Fibroblast of skin of right quadriceps (primary cell): Measurements from ENCODE around the gene MAML3.

Source experiments
- DNase-seq: peaks from one replicate; pipeline ENCODE4 v3.0.0-alpha.2; 2013

The MAML3 gene

DNA sequence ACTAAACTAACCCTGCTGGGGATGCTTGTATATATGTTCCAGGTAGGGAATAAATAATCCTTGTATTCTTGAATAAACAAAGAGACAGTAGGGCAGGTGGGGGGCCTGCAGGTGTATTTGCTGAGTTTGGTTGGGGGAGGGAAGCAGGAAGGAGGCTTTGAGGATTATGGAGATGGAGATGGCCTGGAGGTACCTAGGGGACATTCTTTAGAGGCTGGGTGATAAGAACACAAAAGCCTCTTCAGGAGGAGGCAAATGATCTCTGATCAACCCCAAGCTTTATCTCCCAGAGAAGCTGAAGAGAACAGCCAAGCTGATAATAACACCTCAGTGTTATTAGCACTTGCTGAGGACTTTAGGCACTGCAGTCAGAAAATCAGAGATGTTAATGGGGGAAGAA lies 300.7 kb downstream of the MAML3 start:
- DNase-seq = no peak

DNA sequence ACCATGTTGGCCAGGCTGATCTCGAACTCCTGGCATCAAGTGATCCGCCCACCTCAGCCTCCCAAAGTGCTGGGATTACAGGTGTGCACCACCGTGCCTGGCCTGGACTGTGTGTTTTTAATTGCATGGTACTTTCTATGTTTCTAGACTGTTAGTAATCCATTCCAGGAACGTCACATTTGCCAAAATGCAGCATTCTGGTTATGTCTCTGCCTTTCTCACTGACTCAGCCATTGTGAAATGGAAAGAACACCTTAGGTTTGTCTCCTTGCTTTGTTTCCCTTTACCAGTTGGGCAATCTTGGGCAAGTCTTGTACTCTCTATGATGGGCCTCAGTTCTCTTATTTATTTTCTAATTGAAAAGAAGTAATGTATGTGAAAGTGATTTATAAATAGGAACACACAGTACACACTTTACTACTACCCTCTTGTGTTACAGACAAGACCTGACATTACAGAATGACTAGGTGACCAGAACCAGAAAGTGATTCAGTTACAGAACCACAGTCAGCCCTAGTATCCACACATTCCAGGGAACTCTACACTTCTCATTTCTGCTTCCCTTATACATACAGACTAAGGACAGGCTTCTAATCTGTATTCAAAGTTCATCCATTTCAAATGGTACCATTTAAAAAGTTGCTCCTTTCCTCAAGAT lies 301.2 kb downstream of the MAML3 start:
- DNase-seq = no peak

DNA sequence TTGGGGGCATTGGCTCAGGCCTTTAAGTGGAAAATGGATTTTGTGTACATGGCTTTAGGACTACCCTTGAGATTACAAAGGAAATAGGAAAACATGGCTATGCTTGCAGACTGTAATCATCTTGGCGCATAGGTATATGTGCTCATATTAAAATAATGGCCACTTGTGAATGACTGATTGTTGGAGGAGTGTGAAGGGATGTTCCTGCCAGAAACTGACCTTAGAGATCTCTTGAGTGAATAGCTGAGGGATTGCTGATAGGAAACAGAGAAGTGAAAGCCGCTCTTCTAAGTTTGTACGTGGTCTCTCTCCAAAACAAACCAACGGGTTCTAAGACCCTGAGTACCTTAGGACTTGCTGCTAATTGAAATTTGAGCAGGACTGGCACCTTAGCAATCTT lies 302.3 kb downstream of the MAML3 start:
- DNase-seq = no peak

DNA sequence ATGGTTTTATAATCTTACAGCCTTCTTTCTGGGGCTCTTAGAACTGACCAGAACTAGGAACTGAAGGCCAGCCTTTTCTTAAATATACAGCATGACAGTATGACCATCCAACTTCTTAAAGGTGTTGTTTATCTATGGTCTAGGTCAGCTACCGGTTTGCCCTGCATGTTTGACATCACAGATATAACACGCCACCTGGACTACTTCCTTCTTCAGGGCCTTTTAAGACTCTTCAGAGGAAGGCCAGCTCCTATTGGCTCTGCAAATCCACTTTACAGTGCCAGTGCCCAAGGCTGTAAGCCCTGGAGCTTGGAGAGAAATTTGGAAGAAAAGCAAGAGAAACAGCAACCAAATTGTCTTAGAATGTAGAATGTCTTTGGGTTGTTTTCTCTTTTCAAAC lies 302.9 kb downstream of the MAML3 start:
- no peak for DNase-seq

DNA sequence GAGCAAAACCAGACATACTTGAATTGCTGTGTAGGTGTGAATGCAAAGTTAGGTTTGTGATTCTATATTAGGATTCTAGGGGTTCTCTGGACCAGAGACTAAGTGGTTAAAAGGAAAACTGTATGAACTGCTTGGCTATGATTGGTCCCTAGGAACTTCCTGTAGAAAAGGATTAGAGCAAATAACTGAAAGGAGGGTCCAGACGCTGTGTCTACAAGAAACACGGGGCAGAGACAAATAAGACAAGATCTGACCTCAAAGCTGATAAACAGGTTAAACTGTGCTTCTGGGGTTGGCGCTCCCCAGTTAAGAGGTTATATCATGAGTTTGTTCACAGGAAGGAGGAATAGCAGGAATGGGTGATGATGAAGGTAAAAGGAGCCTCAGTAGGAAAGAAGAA lies 304.8 kb downstream of the MAML3 start:
- DNase-seq = no peak

DNA sequence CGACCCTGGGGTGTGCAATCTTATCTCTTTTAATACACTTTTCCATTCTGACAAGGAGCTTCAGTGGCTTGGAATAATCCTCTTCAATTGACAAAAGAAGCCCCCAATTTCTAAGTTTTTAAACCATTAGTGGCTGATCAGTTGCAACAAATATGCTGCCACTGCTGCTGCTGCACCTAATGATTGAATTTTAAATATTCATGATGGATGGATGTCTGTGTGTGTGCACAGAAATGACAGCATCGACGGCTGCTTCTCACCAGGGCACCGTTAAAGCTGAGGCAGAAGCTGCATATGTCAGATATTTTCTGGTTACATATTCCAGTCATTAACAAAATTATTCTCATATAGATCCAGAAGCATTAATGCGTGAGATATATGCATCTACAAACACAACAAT lies 306.0 kb downstream of the MAML3 start:
- DNase-seq = no peak

DNA sequence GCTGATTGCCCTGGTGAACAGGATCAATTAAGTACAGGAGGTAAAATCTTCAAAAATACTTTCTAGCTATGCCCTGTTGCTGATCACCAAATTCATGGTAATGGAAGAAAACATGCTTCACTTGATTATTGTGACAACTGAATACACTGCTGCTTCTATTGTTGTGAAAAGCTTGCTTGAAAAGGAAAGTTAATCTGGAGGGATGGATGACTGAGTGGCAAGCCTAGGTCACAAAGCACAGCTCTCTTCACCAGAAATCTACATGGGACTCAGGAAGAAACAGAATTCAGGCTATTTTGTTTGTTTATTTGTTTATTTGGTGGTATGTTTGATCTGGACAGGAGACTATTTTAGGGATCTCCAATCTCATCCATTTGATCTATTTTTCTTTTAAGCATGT lies 306.4 kb downstream of the MAML3 start:
- DNase-seq = no peak

DNA sequence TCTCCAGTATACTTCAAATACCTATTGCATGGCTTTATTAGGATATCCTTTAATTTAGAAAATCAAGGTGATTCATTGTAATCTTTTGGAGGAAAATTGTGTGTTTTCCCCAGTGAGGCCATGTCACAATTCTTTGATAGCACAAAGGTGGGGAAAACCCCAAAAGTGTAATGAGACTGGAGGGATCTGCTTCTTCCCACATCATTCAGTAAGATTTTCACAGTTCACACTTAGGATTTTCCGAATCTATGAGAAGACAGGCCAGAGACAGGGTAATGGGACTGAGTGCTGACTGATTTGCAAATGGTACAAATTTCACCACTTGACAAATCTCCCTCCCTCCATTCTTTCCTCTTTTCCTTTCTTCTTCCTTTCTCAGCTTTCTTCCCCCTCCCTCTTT lies 307.2 kb downstream of the MAML3 start:
- no peak for DNase-seq

DNA sequence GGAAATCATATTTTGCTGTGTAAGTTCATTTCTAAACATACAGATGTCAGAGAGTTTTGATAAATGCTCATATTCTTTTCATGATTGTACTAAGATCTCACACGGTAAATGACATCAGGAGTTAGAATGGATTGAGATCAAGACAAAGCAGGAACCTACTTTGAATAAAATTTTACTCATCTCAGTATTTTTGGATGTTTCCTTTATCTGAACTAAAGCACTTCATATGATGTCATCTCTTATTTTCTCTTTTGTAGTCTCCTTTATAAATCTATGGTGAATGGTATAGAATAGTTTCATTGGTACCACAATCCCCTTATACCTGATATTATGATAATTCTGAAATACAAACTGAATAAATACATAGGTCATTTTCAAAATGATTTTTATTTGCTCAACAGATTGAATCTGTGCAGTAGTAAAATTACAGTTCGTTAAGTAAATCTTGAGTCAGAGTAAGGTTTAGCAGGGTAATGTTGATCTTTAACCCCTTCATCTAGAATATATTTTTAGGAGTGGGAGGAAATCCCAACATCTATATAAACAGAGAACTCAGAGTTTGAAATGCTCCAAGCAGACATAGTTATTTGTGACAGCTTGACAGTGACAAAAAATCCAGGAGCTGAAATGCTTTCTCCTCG lies 308.4 kb downstream of the MAML3 start:
- no peak for DNase-seq

DNA sequence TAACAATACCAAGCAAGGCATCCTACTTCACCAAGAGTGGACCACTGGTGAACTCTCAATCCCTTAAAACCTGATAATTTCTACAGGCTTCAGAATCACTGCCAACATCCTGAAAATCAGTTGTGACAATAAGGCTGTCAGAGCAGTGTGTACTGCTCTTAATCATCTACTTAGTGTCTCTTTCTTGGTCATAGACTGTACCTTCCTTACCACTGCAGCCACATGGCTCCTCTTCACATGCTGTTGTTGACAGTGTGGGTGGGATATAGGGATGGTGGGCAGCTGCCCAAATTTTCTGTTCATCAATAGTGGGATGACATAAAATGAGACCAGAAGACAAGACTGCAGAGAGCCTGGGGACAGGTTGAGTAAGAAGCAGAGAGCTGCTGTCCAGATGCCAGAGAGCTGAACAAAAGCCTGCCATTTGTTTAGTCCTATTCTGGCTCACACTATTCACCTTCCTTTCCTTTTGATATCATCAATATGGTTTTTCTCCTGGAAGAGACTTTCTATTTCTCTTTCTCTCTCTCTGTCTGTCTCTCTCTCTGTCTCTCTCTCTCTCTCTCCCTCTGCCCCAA lies 309.4 kb downstream of the MAML3 start:
- no peak for DNase-seq

DNA sequence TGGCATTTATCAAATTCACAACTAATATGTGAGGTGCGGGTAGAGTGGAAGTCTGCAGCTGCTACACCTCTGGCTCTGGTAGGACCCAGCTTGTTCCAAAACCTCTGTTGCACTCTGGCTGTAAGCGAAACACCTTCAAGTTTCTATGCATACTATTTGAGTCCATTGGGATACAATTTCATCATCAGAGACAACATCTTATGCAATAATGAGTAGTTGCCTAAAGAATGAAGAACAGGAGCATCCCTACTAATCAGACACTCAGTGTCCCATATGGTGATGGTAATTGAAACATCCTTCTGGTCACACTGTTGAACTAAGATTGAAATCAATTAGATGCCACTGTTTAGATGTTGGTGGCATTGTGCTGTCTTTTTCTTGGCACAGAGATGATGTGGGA lies 309.9 kb downstream of the MAML3 start:
- peak; percentile 59 for DNase-seq

DNA sequence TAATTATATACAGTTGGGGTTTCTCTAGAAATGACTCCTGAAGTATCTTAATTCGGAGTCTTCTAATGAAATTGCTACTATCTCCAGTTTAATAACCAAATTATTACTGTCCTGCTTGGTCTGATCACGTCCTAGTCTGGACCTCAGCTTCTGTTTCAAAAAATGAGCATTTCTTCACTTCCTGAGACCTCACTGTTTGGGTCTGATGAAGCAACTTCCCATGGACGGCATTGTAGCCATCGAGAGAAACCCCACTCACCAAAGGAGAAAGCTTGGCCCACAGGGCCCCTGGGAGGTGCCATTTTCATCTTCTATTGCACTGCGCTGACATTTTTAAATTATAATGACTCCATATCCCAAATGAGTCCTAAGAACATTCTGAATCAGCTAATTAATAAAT lies 310.3 kb downstream of the MAML3 start:
- no peak for DNase-seq

DNA sequence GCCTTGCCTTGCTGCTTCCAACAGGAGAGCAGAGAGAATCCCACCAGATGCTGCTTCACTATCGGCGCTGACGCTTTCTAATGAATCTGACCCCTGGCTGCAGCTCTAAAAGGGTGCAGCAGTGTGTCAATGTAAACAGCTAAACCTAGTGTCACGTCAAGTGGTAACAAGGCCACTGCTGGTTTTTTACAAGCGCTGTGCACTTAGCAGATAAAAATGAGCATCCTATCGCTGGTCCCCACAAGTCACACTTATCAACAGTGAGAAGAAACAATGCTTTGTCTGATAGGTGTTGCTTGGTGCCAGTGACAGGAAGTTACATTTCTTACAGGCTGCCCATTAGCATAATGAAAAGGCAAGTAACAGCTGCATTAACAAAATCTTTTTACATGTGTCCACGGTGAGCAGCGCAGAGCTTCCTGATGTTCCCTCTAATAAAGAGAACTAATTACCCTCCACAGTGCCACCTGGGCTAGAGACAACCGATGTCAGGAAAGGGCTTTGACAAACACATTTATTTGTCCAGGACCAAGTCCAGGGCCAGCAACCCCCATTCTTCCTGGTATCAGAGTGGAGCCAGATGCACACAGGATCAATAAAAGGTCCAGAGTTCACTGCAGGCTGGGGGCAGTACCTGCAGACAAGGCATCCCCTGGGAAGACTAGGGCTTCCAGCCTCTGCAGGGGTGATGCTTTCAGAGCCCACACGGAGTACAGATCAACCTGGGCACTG lies 312.4 kb downstream of the MAML3 start:
- DNase-seq = no peak

DNA sequence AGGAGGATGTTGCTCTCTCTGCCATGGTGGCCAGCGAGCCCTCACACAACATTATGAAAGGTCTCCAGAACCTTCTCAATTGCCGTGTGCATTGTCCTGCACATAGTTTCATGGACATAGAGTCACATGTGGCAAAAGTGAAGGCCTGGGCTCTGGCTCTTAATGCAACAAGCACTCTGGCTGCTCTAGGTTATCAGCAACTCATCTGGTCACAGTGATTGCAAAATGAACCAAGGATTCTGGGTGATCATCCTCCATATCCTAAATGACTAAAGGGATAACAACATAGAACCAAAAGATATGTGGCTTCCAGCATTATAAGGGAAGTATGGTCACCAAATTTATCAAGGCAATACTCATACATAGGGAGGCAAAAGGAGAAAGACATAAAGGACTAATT lies 313.2 kb downstream of the MAML3 start:
- no peak for DNase-seq

DNA sequence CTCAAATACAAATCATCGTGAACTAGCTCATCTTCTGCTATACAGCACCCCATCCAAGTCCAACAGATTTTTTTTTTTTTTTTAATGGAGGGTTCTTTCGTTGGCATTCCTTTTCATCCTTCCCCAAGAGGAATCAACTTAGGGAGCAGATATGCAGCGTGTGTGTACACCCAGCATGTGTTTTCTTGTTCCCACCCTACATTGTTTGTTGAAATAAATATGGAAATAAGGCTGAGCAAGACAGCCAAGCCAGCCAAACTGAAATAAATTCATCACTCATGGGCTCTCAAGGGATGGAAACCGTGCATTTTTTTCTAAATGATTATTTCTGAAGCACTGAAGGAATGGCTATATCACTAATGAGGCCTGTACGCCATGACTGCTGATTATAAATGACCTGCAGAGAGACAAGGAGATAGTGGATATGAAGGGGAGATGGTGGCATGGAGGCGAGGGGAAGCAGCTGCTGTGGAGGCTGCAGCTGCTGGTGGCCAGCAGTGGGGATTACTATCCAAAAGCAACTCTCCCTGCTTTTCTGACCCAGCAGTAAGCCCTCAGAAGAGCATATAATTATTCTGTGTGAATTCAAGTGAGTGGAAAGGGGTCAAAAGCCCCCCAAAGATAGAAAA lies 314.5 kb downstream of the MAML3 start:
- DNase-seq = no peak

DNA sequence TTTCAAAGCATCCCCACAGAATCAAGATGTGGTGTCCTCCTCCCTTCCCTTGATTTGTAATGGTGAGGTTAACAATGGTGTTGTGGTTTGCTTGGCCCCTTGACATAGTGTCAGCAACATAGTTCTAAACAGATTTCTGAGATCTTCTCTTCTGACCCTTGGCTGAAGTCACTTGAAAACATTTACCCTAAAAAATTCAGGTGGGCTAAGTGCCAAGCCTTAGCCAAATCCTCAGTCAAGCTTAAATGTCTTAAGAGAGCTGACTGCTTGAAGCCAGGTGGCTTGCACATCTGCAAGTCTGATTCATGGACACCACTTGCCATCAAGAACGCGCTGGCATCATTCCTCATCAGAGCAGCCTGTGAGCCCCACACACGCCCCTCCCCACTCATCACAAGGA lies 315.2 kb downstream of the MAML3 start:
- DNase-seq = no peak

DNA sequence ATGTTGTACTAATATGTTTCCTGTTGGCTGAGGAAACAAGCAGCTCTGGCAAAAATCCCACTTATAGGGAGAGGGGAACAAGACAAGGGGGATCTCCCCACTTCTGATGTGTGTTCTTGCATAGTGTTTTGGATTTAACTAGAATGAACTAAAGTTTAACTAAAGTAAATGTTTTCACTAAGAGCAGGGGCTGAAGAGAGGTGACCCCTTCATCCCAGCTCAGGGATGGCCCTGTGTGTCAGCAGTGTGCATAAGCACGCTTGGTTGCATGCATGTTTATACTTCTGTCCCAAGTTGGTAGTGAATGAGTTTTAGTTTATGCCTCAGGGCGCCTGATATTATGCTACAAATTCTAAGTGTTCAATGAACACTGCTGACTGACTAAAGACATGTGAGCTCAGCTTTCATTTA lies 319.0 kb downstream of the MAML3 start:
- no peak for DNase-seq

DNA sequence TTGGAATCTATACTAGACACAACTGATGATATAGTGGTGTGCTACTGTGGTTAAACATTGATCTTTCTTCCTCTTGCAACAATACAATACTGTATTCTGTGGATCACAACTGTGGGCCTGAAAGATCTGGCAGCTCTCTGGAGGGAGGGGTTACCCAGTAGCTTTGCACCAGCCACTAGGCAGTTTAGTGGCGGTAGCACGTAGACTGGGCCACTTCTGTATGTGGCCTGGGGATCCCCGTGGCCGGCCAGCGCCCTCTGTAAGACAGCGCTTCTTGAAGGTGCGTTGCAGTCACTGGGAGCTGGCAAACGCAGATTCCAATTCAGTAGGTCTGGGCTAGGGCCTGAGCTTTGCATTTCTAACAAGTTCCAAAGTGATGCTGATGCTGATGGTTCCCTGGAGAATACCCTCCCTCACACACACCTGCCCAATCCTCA lies 319.7 kb downstream of the MAML3 start:
- no peak for DNase-seq

DNA sequence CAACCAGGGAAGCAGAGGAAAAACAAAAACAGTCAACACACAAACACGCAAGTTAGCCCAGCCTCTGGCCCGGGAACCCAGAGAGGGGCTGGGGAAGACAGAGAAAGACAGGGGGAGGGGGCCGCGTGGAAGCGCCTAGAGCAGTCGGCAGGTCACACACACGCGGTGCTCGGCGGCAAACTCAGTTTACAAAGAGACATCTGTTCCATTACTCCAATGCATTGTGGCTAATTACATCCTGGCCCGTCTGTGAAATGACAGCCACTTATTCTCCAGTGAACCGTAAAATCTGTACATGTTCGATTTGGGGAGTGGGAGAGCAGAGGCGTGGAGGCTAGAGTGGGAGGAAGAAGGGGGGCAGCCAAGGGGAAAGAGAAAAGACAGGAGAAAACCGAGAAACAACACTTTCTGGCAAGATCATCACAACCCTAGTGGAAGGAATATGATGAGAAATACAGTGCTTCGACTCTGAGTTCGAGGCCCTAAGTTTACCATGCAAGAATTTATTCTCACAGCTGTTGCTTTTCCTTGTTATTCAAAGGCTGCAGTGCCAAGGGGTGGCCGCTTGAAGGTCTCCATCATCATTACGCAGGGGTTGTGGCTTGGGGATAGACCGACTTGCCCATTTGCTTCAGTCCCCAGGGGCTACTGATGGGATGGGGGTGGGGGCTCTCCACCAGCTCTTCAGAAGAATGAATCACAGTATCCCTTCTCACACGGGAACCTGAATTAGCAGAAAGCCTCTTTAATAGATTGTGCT lies 320.7 kb downstream of the MAML3 start:
- DNase-seq = no peak

DNA sequence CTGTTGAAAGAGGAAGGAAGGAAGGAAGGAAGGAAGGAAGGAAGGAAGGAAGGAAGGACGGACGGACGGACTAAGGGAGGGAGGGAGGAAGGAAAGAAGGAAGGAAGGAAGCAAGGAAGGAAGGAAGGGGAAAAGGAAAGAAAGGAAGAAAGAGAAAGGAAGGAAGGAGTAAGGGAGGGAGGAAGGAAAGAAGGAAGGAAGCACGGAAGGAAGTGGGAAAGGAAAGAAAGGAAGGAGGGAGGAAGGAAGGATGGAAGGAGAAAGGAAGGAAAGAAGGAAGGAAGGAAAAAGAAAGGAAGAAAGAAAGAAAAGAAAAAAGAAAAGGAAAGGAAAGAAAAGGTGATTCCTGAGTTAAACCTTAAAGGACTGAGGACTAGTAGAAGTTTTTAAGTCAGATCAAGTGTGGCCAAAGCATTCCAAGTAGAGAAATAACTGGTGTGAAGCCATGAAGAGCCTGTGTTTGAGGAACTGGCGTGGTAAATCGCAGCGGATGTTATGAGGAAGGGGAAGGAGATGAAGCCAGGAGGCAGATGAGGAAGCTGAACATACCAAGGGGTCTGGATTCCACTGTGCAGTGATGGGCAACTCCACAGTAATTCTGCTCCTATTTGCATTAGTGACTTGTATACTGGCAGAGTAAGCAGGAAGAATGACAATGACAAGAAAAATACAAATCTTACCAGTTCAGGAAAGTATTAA lies 324.9 kb downstream of the MAML3 start:
- DNase-seq = no peak

DNA sequence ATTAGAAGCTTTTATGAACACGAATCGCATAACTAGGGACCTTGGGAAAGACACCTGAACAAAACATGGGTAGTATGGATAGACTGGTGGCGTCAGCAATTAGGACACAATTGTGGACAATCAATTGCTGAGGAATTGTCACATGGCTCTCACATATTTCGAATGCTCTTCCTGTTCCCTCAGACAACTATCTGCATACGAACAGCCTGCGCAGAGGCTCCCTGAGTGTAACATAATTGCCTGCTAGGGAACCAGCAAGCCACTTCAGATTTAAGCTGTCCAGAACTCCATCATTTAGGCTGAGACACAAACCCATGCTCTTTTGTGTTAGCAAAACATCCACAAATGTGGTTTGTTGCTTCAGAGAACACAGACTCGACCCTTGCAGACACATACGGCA lies 327.6 kb downstream of the MAML3 start:
- DNase-seq = no peak

DNA sequence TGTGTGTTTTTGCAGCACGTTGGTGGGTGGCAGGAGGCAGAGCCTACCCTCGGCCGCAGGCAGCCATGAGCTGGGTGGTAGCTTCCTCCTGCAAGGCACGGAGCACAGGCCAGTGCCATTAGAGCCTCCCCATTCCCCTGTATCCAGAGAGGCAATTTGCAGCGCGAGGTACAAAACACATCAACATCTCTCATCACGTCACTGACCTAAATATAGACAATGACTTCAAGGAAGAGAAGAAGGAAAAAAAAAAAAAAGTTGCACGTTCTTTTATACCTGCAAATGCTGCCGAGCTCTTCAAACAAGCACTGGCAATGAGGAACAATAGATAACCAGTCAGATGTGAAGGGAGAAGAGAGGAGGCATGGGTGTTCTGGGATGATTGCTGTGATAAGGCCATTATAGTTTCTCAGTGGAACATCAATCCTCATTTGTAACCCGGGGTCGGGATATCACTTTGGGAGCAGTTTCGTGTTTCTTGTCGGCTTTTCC lies 328.4 kb downstream of the MAML3 start:
- DNase-seq = no peak
